Measurements from ENCODE around the gene WNT2.

Gene WNT2

GRCh38 chr7:117282239-117282812, 40.5 kb downstream of the WNT2 start:
- H3K36me3 ChIP-seq (ENCODE audit: control insufficient read depth, insufficient read depth, low read length): no peaks in the 10 kb centered on the region
- H3K9me3 ChIP-seq (ENCODE audit: control insufficient read depth, low read length): no peaks in the 10 kb centered on the region
- H3K27me3 ChIP-seq (replicated peaks; ENCODE audit: control insufficient read depth, insufficient read depth, low read length, poor library complexity, severe bottlenecking): no peaks in the 10 kb centered on the region
- H3K4me3 ChIP-seq (ENCODE audit: insufficient read depth, low read depth, low read length, poor library complexity, severe bottlenecking): no peak overlapping the region
- no peaks in the 10 kb centered on the region for H3K4me1 ChIP-seq (ENCODE audit: control insufficient read depth, insufficient read depth, low read length, poor library complexity, severe bottlenecking)
- no peak for DNase-seq
- H3K27ac ChIP-seq (ENCODE audit: insufficient read depth, low read length, poor library complexity, severe bottlenecking): no peak overlapping the region

DNA sequence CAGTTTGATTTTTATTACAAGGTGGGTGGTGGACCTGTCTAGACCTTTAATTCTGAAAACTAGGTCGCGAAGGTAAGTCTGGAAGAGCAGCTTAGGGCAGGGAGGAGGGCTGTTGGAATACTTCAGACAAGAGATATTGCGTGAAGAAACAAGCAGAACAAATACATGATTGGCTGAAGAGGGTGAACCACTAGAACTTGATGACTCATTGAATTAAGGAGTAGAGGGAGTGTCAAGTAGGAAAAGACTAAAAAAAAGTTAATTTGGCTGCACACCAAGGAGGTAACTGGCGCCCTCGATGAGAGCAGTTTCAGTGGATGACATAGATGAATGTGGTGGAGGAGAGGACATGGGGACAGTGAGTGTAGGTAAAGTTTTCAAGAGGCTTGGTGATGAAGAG, 41.3 kb downstream of the WNT2 start:
- DNase-seq: no peak
- Histone ChIP-seq H3K27ac (ENCODE audit: insufficient read depth, low read length, poor library complexity, severe bottlenecking) (no peak overlapping the region), H3K4me3 (ENCODE audit: insufficient read depth, low read depth, low read length, poor library complexity, severe bottlenecking) (no peak overlapping the region), H3K36me3 (ENCODE audit: control insufficient read depth, insufficient read depth, low read length) (no peaks in the 10 kb centered on the region), H3K9me3 (ENCODE audit: control insufficient read depth, low read length) (no peaks in the 10 kb centered on the region), H3K4me1 (ENCODE audit: control insufficient read depth, insufficient read depth, low read length, poor library complexity, severe bottlenecking) (no peaks in the 10 kb centered on the region), H3K27me3 (replicated peaks; ENCODE audit: control insufficient read depth, insufficient read depth, low read length, poor library complexity, severe bottlenecking) (no peaks in the 10 kb centered on the region)

DNA sequence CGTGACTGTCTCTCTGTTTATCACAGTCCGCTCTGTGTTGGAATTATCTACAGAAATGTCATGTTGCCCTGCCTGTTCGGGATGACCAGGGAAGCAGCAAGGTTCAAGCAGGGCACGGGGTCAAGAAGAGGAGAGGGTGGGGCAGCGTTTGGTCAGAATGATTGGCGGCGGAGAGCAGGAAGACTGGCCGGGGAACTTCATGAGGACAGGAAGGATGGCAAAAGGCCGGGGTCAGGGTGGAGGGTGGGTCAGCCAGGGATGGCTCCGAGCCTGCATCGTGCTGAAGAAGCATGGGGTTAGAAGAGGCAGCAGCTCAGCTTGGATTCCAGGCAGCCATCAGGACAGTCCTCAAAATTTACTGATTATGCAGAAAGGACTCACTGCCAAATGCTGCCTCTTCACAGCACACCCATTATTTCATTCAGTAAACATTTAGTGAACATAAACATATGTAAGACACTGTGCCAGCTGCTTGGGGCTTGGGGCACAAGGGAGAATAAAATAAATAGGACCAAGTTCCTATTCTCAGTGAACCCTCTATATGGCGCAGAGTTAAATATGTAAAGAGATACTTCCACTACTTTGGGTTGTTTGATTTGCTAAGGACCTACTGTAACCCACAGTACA, 42.8 kb downstream of the WNT2 start:
- no peak for DNase-seq
- Histone ChIP-seq H3K27me3 (replicated peaks; ENCODE audit: control insufficient read depth, insufficient read depth, low read length, poor library complexity, severe bottlenecking) (no peaks in the 10 kb centered on the region), H3K4me3 (ENCODE audit: insufficient read depth, low read depth, low read length, poor library complexity, severe bottlenecking) (no peak overlapping the region), H3K36me3 (ENCODE audit: control insufficient read depth, insufficient read depth, low read length) (no peaks in the 10 kb centered on the region), H3K9me3 (ENCODE audit: control insufficient read depth, low read length) (no peaks in the 10 kb centered on the region), H3K27ac (ENCODE audit: insufficient read depth, low read length, poor library complexity, severe bottlenecking) (no peak overlapping the region), H3K4me1 (ENCODE audit: control insufficient read depth, insufficient read depth, low read length, poor library complexity, severe bottlenecking) (no peaks in the 10 kb centered on the region)

DNA sequence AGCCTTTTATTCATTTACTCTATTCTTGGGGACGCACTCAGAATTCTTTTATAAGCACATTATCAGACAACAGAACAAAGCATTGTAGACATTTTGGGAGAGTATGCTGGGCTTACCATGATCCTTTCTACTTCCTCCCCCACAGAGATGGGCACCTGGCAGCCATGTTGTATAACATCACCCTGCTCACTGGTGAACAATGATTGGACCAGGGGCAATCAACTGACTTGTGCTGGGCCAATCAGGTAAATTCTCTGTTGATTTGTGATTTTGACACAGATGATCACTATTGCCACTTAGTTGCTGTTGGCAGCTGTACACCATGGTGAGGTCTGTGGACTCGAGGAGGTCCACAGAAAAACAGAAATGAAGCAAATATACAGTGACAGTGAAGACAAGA, 43.7 kb downstream of the WNT2 start:
- no peak for DNase-seq
- no peak overlapping the region for H3K4me3 ChIP-seq (ENCODE audit: insufficient read depth, low read depth, low read length, poor library complexity, severe bottlenecking)

GRCh38 chr7:117278040-117278439, 44.8 kb downstream of the WNT2 start:
- H3K4me3 ChIP-seq (ENCODE audit: insufficient read depth, low read depth, low read length, poor library complexity, severe bottlenecking): no peak overlapping the region
- H3K4me1 ChIP-seq (ENCODE audit: control insufficient read depth, insufficient read depth, low read length, poor library complexity, severe bottlenecking): no peaks in the 10 kb centered on the region
- no peaks in the 10 kb centered on the region for H3K36me3 ChIP-seq (ENCODE audit: control insufficient read depth, insufficient read depth, low read length)
- H3K27me3 ChIP-seq (replicated peaks; ENCODE audit: control insufficient read depth, insufficient read depth, low read length, poor library complexity, severe bottlenecking): no peaks in the 10 kb centered on the region
- H3K27ac ChIP-seq (ENCODE audit: insufficient read depth, low read length, poor library complexity, severe bottlenecking): no peak overlapping the region
- no peak for DNase-seq
- no peaks in the 10 kb centered on the region for H3K9me3 ChIP-seq (ENCODE audit: control insufficient read depth, low read length)

More for the DNA sequence above, 43.7 kb downstream of the WNT2 start:
- no peaks in the 10 kb centered on the region for H3K27me3 ChIP-seq (replicated peaks; ENCODE audit: control insufficient read depth, insufficient read depth, low read length, poor library complexity, severe bottlenecking)
- no peaks in the 10 kb centered on the region for H3K9me3 ChIP-seq (ENCODE audit: control insufficient read depth, low read length)
- H3K27ac ChIP-seq (ENCODE audit: insufficient read depth, low read length, poor library complexity, severe bottlenecking): no peak overlapping the region
- no peaks in the 10 kb centered on the region for H3K4me1 ChIP-seq (ENCODE audit: control insufficient read depth, insufficient read depth, low read length, poor library complexity, severe bottlenecking)
- H3K36me3 ChIP-seq (ENCODE audit: control insufficient read depth, insufficient read depth, low read length): no peaks in the 10 kb centered on the region

DNA sequence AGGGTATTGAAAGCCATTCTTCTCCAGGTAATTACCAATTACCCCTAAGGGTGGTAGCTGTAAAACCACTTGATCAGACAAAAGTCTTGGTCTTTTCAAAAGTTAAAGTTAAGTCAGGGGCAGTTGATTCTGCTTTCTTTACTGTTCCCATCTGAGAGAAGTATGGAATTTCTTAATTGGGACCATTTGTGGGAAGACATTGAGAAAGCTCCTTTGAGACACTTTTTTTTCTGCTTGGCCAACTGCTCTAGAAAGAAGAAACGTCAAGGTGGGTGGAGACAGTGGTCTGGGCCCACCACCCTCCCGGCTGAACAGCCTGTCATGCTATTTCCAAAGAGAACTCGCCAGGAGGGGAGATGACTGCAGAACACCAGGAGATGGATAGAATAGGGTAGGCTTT, 45.3 kb downstream of the WNT2 start:
- H3K4me3 ChIP-seq (ENCODE audit: insufficient read depth, low read depth, low read length, poor library complexity, severe bottlenecking): no peak overlapping the region
- H3K27ac ChIP-seq (ENCODE audit: insufficient read depth, low read length, poor library complexity, severe bottlenecking): no peak overlapping the region
- no peaks in the 10 kb centered on the region for H3K27me3 ChIP-seq (replicated peaks; ENCODE audit: control insufficient read depth, insufficient read depth, low read length, poor library complexity, severe bottlenecking)
- H3K4me1 ChIP-seq (ENCODE audit: control insufficient read depth, insufficient read depth, low read length, poor library complexity, severe bottlenecking): no peaks in the 10 kb centered on the region
- no peaks in the 10 kb centered on the region for H3K36me3 ChIP-seq (ENCODE audit: control insufficient read depth, insufficient read depth, low read length)
- DNase-seq: no peak
- H3K9me3 ChIP-seq (ENCODE audit: control insufficient read depth, low read length): no peaks in the 10 kb centered on the region

- H3K27me3 ChIP-seq (replicated peaks; ENCODE audit: control insufficient read depth, insufficient read depth, low read length, poor library complexity, severe bottlenecking): no peaks in the 10 kb centered on the region
- no peaks in the 10 kb centered on the region for H3K4me1 ChIP-seq (ENCODE audit: control insufficient read depth, insufficient read depth, low read length, poor library complexity, severe bottlenecking)
- DNase-seq: no peak
Observed at GRCh38 chr7:117274951-117275350, 47.9 kb downstream of the WNT2 start.

DNA sequence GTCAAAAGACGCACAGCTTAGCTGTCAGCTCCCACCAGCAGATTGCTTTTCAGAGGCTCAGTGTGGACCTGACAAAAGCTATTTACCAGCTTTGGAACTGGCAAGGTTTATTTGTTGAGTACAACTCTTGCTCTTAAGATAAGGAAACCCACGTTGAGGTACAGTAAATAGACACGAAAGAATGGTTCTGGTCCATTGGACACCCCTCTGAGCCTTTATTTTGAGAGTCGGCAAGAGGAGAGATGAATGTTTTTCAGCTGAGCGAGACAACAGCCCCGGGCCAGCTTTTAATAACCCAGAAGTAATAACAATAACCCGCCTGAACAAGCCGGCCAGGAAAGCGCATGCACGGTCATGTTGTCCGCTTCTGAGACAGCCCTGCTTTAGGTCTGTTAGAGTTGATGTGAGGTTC, 49.0 kb downstream of the WNT2 start:
- Histone ChIP-seq H3K27ac (ENCODE audit: insufficient read depth, low read length, poor library complexity, severe bottlenecking) (no peak overlapping the region), H3K9me3 (ENCODE audit: control insufficient read depth, low read length) (no peaks in the 10 kb centered on the region), H3K27me3 (replicated peaks; ENCODE audit: control insufficient read depth, insufficient read depth, low read length, poor library complexity, severe bottlenecking) (no peaks in the 10 kb centered on the region), H3K4me1 (ENCODE audit: control insufficient read depth, insufficient read depth, low read length, poor library complexity, severe bottlenecking) (no peaks in the 10 kb centered on the region), H3K36me3 (ENCODE audit: control insufficient read depth, insufficient read depth, low read length) (no peaks in the 10 kb centered on the region), H3K4me3 (ENCODE audit: insufficient read depth, low read depth, low read length, poor library complexity, severe bottlenecking) (no peak overlapping the region)
- no peak for DNase-seq

More at GRCh38 chr7:117274951-117275350, 47.9 kb downstream of the WNT2 start:
- Histone ChIP-seq H3K9me3 (ENCODE audit: control insufficient read depth, low read length) (no peaks in the 10 kb centered on the region), H3K4me3 (ENCODE audit: insufficient read depth, low read depth, low read length, poor library complexity, severe bottlenecking) (no peak overlapping the region), H3K36me3 (ENCODE audit: control insufficient read depth, insufficient read depth, low read length) (no peaks in the 10 kb centered on the region), H3K27ac (ENCODE audit: insufficient read depth, low read length, poor library complexity, severe bottlenecking) (no peak overlapping the region)

DNA sequence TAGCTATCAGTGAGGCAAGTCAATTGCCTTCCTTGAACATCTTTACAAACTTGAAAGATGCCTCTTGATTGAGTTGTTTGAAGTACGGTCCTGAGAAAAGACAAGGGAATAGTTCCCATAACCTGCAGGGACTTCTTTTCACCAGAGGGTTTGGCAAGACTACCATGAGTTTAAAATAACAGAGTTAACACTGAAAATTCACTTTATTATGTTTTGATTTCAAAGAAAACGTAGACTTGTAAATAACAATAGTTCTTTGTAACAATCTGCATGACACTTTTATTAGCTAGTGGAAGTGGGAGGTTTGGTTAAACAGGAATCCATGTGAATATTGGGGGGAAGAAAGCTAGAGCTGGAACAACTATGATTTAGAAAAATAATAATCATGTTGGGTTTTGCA, 49.5 kb downstream of the WNT2 start:
- no peak for DNase-seq
- Histone ChIP-seq H3K27ac (ENCODE audit: insufficient read depth, low read length, poor library complexity, severe bottlenecking) (no peak overlapping the region), H3K4me1 (ENCODE audit: control insufficient read depth, insufficient read depth, low read length, poor library complexity, severe bottlenecking) (no peaks in the 10 kb centered on the region), H3K9me3 (ENCODE audit: control insufficient read depth, low read length) (no peaks in the 10 kb centered on the region), H3K4me3 (ENCODE audit: insufficient read depth, low read depth, low read length, poor library complexity, severe bottlenecking) (no peak overlapping the region), H3K36me3 (ENCODE audit: control insufficient read depth, insufficient read depth, low read length) (no peaks in the 10 kb centered on the region), H3K27me3 (replicated peaks; ENCODE audit: control insufficient read depth, insufficient read depth, low read length, poor library complexity, severe bottlenecking) (no peaks in the 10 kb centered on the region)

- no peak for DNase-seq
- no peak overlapping the region for H3K27ac ChIP-seq (ENCODE audit: insufficient read depth, low read length, poor library complexity, severe bottlenecking)
- no peaks in the 10 kb centered on the region for H3K27me3 ChIP-seq (replicated peaks; ENCODE audit: control insufficient read depth, insufficient read depth, low read length, poor library complexity, severe bottlenecking)
Observed at GRCh38 chr7:117272017-117272759, 50.7 kb downstream of the WNT2 start.

More at GRCh38 chr7:117272017-117272759, 50.7 kb downstream of the WNT2 start:
- no peaks in the 10 kb centered on the region for H3K4me1 ChIP-seq (ENCODE audit: control insufficient read depth, insufficient read depth, low read length, poor library complexity, severe bottlenecking)
- H3K36me3 ChIP-seq (ENCODE audit: control insufficient read depth, insufficient read depth, low read length): no peaks in the 10 kb centered on the region
- no peaks in the 10 kb centered on the region for H3K9me3 ChIP-seq (ENCODE audit: control insufficient read depth, low read length)
- no peak overlapping the region for H3K4me3 ChIP-seq (ENCODE audit: insufficient read depth, low read depth, low read length, poor library complexity, severe bottlenecking)
